GM10266 (cell line): ENCODE results near the gene CCDC167.
"Not testable (repeated sequence)": the region's sequence is repeated elsewhere in the genome, so short reads cannot be mapped to it uniquely, and the experiment has no call there.

Experiments used
- DNase-seq: peaks from one replicate; pipeline ENCODE4 v3.0.0; 2012; ENCODE audit errors: extremely low spot score
- CTCF ChIP-seq: IDR thresholded peaks from 2 replicates; pipeline ENCODE4 v1.5.1; 2012; ENCODE audit warnings: mild to moderate bottlenecking, low read depth; ENCODE audit not compliant: control insufficient read depth, insufficient read depth; ENCODE audit errors: missing control alignments

CCDC167 gene

DNA sequence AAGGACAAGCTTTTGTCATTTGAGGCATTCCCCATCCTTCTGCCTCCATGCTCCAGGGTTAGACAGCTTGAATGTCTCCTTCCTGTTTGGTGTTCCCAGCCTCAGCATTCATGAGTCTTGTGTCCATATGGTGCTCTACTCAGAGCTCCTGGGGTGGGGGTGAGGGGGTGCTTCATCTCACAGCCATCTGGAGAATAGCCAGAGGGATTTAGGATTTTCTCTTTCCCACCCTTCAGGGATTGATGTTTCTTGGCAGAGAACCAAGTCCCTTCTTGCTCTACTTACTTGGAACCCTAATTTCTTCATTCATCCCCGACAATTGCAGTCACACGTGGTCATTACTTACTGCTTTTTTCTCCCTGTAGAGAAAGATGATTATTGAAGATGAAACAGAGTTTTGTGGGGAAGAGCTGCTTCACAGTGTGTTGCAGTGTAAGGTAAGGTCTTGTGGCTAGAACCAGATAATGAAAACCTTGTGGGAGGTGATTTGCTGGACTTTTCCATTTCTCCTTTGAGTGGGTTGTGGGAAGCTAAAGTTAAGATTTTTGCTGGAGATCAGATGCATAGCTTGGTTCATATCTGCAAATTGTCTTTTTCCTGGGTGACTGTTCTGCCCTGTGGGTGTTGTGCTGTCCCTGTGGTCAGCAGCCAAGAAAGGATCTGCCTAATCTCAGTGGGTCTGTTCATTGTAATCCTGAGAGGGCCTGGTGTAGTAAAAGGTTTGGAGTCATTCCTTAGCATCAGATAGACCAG, 48.1 kb downstream of the CCDC167 start:
- no peak for TF ChIP-seq CTCF
- no peak for DNase-seq

DNA sequence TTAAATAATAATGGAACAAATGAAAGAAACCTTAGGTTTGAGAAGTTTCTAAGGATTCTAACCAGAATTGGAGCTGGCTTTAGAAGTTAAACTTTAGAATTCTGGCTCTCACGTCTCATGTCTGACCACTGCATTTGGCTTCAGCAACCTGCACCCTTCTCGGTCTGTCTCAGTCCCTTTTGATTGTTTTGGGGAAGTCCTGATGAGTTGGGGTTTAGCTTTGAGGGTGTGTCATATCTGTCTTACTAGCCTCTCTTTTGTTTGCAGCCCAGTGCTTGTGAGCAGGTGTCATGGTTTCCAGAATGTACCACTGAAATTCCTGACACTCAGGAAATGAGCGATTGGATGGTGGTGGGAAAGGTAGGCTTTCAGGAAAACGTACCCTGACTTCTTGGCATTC, 49.7 kb downstream of the CCDC167 start:
- no peak for DNase-seq
- TF ChIP-seq CTCF = no peak

DNA sequence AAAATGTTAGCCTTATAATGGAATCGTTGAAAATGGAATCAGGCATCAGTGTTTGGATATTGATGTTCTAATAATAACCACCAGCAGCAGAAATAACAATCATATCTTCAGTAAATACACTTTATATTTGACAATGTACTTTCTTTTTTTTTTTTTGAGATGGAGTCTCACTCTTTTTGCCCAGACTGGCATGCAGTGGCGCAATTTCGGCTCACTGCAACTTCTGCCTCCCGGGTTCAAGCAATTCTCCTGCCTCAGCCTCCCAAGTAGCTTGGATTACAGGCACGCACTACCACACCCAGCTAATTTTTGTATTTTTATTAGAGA, 56.5 kb downstream of the CCDC167 start:
- not testable (repeated sequence) for DNase-seq

- TF ChIP-seq CTCF = no peak
- no peak for DNase-seq
Observed at GRCh38 chr6:37442416-37443215, 57.1 kb downstream of the CCDC167 start.

GRCh38 chr6:37441651-37442050, 58.0 kb downstream of the CCDC167 start:
- TF ChIP-seq CTCF = no peak
- no peak for DNase-seq

DNA sequence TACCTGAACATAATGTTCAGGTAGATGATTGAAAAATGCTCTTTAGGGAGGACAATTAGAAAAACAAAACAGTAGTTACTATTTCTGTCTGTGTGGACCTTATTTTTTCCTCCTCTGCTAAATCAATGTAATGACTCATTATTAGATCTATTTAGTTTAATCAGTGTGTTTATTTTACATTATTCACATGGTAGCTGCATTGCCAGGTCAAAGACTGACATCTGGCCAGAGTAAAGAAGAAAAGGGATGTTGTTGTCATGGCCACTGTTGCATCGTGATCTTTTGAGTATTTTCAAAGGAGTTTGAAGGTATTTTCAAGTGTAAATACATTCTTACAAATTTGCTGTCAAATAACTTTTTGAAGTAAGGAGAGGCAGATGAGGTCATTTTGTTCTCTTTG, 60.8 kb downstream of the CCDC167 start:
- no peak for TF ChIP-seq CTCF
- no peak for DNase-seq

- TF ChIP-seq CTCF = no peak
- DNase-seq = no peak
Observed at GRCh38 chr6:37435816-37436215, 63.9 kb downstream of the CCDC167 start.
